Measurements from ENCODE around the gene ADAMTS13.

The ADAMTS13 gene

GRCh38 chr9:133430244-133430643, 8.1 kb downstream of the ADAMTS13 start:
- no peak for TF ChIP-seq CTCF (IDR thresholded peaks at IDR 0.05)

- no peak for TF ChIP-seq CTCF (IDR thresholded peaks at IDR 0.05)
Observed at GRCh38 chr9:133433351-133433843, 11.2 kb downstream of the ADAMTS13 start.

GRCh38 chr9:133436681-133437080, 14.5 kb downstream of the ADAMTS13 start:
- TF ChIP-seq CTCF (IDR thresholded peaks at IDR 0.05) = no peak

- no peak for TF ChIP-seq CTCF (IDR thresholded peaks at IDR 0.05)
Observed at GRCh38 chr9:133437753-133438531, 15.8 kb downstream of the ADAMTS13 start.

- no peak for TF ChIP-seq CTCF (IDR thresholded peaks at IDR 0.05)
Observed at GRCh38 chr9:133439337-133439736, 17.2 kb downstream of the ADAMTS13 start.

GRCh38 chr9:133440874-133441273, 18.7 kb downstream of the ADAMTS13 start:
- no peak for TF ChIP-seq CTCF (IDR thresholded peaks at IDR 0.05)

GRCh38 chr9:133441571-133441970, 19.4 kb downstream of the ADAMTS13 start:
- no peak for TF ChIP-seq CTCF (IDR thresholded peaks at IDR 0.05)

All from LNCAP (cell line).